AG09319 (cell line): Measurements from ENCODE around the gene ANKRD23.
"Not testable (repeated sequence)": the region's sequence is repeated elsewhere in the genome, so short reads cannot be mapped to it uniquely, and the experiment has no call there.

Source experiments
- DNase-seq: peaks from one replicate; pipeline ENCODE4 v3.0.0-alpha.2; 2010; ENCODE audit warnings: low read depth; ENCODE audit errors: extremely low read depth
- CTCF ChIP-seq: IDR thresholded peaks from 2 replicates; pipeline ENCODE4 v1.5.1; 2011; ENCODE audit warnings: low read depth, mild to moderate bottlenecking, inconsistent platforms, low read length, moderate library complexity

ANKRD23 gene

GRCh38 chr2:96801786-96802595, 41.8 kb downstream of the ANKRD23 start:
- no peak for TF ChIP-seq CTCF
- no peak for DNase-seq

- peak; percentile 75 for TF ChIP-seq CTCF
- DNase-seq = no peak
Observed at GRCh38 chr2:96801005-96801785, 42.6 kb downstream of the ANKRD23 start.

GRCh38 chr2:96800061-96801004, 43.5 kb downstream of the ANKRD23 start:
- no peak for DNase-seq
- no peak for TF ChIP-seq CTCF

- TF ChIP-seq CTCF = no peak
Observed at GRCh38 chr2:96799623-96799935, 44.2 kb downstream of the ANKRD23 start.

GRCh38 chr2:96798733-96799622, 44.8 kb downstream of the ANKRD23 start:
- TF ChIP-seq CTCF = no peak
- DNase-seq = no peak

More at GRCh38 chr2:96799623-96799935, 44.2 kb downstream of the ANKRD23 start:
- no peak for DNase-seq

- no peak for DNase-seq
- TF ChIP-seq CTCF = no peak
Observed at GRCh38 chr2:96797066-96797625, 46.7 kb downstream of the ANKRD23 start.

- not testable (repeated sequence) for DNase-seq
Observed at GRCh38 chr2:96796497-96796896, 47.3 kb downstream of the ANKRD23 start.
